ENCODE data around the gene RTN4IP1.
"Not testable (repeated sequence)": the region's sequence is repeated elsewhere in the genome, so short reads cannot be mapped to it uniquely, and the experiment has no call there.

RTN4IP1 gene

GRCh38 chr6:106561686-106562405 lies 67.5 kb downstream of the RTN4IP1 start:
- H3K9ac ChIP-seq (ENCODE audit: low read length): no peak overlapping the region
- no peaks in the 10 kb centered on the region for H3K36me3 ChIP-seq (replicated peaks; ENCODE audit: insufficient read depth, low read length)
- no peak overlapping the region for H3K4me3 ChIP-seq (ENCODE audit: low read length)
- H3K27ac ChIP-seq (ENCODE audit: low read length): no peak overlapping the region
- no peaks in the 10 kb centered on the region for H3K4me1 ChIP-seq (ENCODE audit: low read length)
- H2AFZ ChIP-seq (ENCODE audit: low read length): no peak overlapping the region
- no peaks in the 10 kb centered on the region for H3K27me3 ChIP-seq (replicated peaks; ENCODE audit: insufficient read depth, low read length)
- no peak overlapping the region for H3K4me2 ChIP-seq (ENCODE audit: low read depth, low read length)
- TF ChIP-seq CTCF (IDR thresholded peaks at IDR 0.05; ENCODE audit: low read length): no peak
- TF ChIP-seq EZH2 (optimal IDR thresholded peaks at IDR 0.05; ENCODE audit: low read depth, low read length): no peak
- no peaks in the 10 kb centered on the region for H3F3A ChIP-seq (ENCODE audit: insufficient read depth, low read length)
- H3K79me2 ChIP-seq (ENCODE audit: low read length): no peaks in the 10 kb centered on the region
- no peaks in the 10 kb centered on the region for H3K9me2 ChIP-seq (replicated peaks; ENCODE audit: insufficient read depth, low read length)
- no peaks in the 10 kb centered on the region for H3K9me3 ChIP-seq (replicated peaks; ENCODE audit: insufficient read depth, low read length)
- no peaks in the 10 kb centered on the region for H4K20me1 ChIP-seq (ENCODE audit: insufficient read depth, low read length)
- no peak for DNase-seq

- no peak overlapping the region for H3K9ac ChIP-seq (ENCODE audit: low read length)
- H3K4me2 ChIP-seq (ENCODE audit: low read depth, low read length): no peak overlapping the region
- no peaks in the 10 kb centered on the region for H3K27me3 ChIP-seq (replicated peaks; ENCODE audit: insufficient read depth, low read length)
- H3K9me2 ChIP-seq (replicated peaks; ENCODE audit: insufficient read depth, low read length): no peaks in the 10 kb centered on the region
- H3F3A ChIP-seq (ENCODE audit: insufficient read depth, low read length): no peaks in the 10 kb centered on the region
- DNase-seq: no peak
- no peak overlapping the region for H2AFZ ChIP-seq (ENCODE audit: low read length)
- no peaks in the 10 kb centered on the region for H3K4me1 ChIP-seq (ENCODE audit: low read length)
- no peaks in the 10 kb centered on the region for H3K36me3 ChIP-seq (replicated peaks; ENCODE audit: insufficient read depth, low read length)
- H3K79me2 ChIP-seq (ENCODE audit: low read length): no peaks in the 10 kb centered on the region
- H3K4me3 ChIP-seq (ENCODE audit: low read length): no peak overlapping the region
- TF ChIP-seq CTCF (IDR thresholded peaks at IDR 0.05; ENCODE audit: low read length): no peak
- H3K27ac ChIP-seq (ENCODE audit: low read length): no peak overlapping the region
- no peaks in the 10 kb centered on the region for H3K9me3 ChIP-seq (replicated peaks; ENCODE audit: insufficient read depth, low read length)
- H4K20me1 ChIP-seq (ENCODE audit: insufficient read depth, low read length): no peaks in the 10 kb centered on the region
Observed at GRCh38 chr6:106560996-106561685, 68.2 kb downstream of the RTN4IP1 start.

GRCh38 chr6:106559659-106560058 lies 69.6 kb downstream of the RTN4IP1 start:
- not testable (repeated sequence) for H3K9ac ChIP-seq (ENCODE audit: low read length); H3K4me3 ChIP-seq (ENCODE audit: low read length); H3K4me2 ChIP-seq (ENCODE audit: low read depth, low read length); H3K27ac ChIP-seq (ENCODE audit: low read length); DNase-seq; H3K79me2 ChIP-seq (ENCODE audit: low read length); H4K20me1 ChIP-seq (ENCODE audit: insufficient read depth, low read length); H3K9me3 ChIP-seq (replicated peaks; ENCODE audit: insufficient read depth, low read length); H3F3A ChIP-seq (ENCODE audit: insufficient read depth, low read length); H3K9me2 ChIP-seq (replicated peaks; ENCODE audit: insufficient read depth, low read length); H3K4me1 ChIP-seq (ENCODE audit: low read length); H2AFZ ChIP-seq (ENCODE audit: low read length); H3K36me3 ChIP-seq (replicated peaks; ENCODE audit: insufficient read depth, low read length); H3K27me3 ChIP-seq (replicated peaks; ENCODE audit: insufficient read depth, low read length)

GRCh38 chr6:106558364-106558763 lies 70.9 kb downstream of the RTN4IP1 start:
- Histone ChIP-seq H3K27ac (ENCODE audit: low read length) (no peak overlapping the region), H3K27me3 (replicated peaks; ENCODE audit: insufficient read depth, low read length) (no peaks in the 10 kb centered on the region), H3K9me2 (replicated peaks; ENCODE audit: insufficient read depth, low read length) (no peaks in the 10 kb centered on the region), H3K4me3 (ENCODE audit: low read length) (no peak overlapping the region), H3F3A (ENCODE audit: insufficient read depth, low read length) (no peaks in the 10 kb centered on the region), H3K79me2 (ENCODE audit: low read length) (no peaks in the 10 kb centered on the region), H3K9ac (ENCODE audit: low read length) (no peak overlapping the region), H3K9me3 (replicated peaks; ENCODE audit: insufficient read depth, low read length) (no peaks in the 10 kb centered on the region), H4K20me1 (ENCODE audit: insufficient read depth, low read length) (no peaks in the 10 kb centered on the region), H3K4me1 (ENCODE audit: low read length) (no peaks in the 10 kb centered on the region), H3K4me2 (ENCODE audit: low read depth, low read length) (no peak overlapping the region), H3K36me3 (replicated peaks; ENCODE audit: insufficient read depth, low read length) (no peaks in the 10 kb centered on the region), H2AFZ (ENCODE audit: low read length) (no peak overlapping the region)
- TF ChIP-seq CTCF (IDR thresholded peaks at IDR 0.05; ENCODE audit: low read length) (no peak), EZH2phosphoT487 (IDR thresholded peaks at IDR 0.05; ENCODE audit: low read length) (no peak), EZH2 (optimal IDR thresholded peaks at IDR 0.05; ENCODE audit: low read depth, low read length) (no peak)
- no peak for DNase-seq

All from MM.1S (cell line).